Pulmonary artery endothelial cell (primary cell): ENCODE measurements around the gene LRRC8E. TPM values are rescaled to one million over a fixed set of nuclear protein-coding genes. Genes with fewer than 3 reads are reported as not detected.

Experiments
- total RNA-seq: library from RNA; depleted of rRNA; stranded (reverse); fragments of >200 nt; gene quantifications from 2 replicates; pipeline ENCODE4 v1.2.3, GENCODE V29; 2014

The LRRC8E gene
- total RNA-seq, 1 donor from 2014 or later = 2.0 TPM

Other genes starting within 250 kb of the LRRC8E start
- not detected in 2 replicates for gene RETN, start 219.5 kb upstream of the LRRC8E start, total RNA-seq
- not detected in 2 replicates for gene MCEMP1, start 211.4 kb upstream of the LRRC8E start, total RNA-seq
- 121 and 191 TPM in 2 replicates for gene TRAPPC5, start 207.7 kb upstream of the LRRC8E start, total RNA-seq
- gene FCER2, start 186.4 kb upstream of the LRRC8E start, total RNA-seq = not detected in 2 replicates
- not detected in 2 replicates for gene CLEC4G, start 156.4 kb upstream of the LRRC8E start, total RNA-seq
- gene CD209, start 141.0 kb upstream of the LRRC8E start, total RNA-seq = not detected in 2 replicates
- gene CLEC4M, start 125.3 kb upstream of the LRRC8E start, total RNA-seq = 0.07 and 0.21 TPM in 2 replicates
- gene EVI5L, start 58.3 kb upstream of the LRRC8E start, total RNA-seq = 11.7 and 13.9 TPM in 2 replicates
- gene PRR36, start 14.1 kb upstream of the LRRC8E start, total RNA-seq = 0.07 TPM in 1 of 2 replicates, not detected in the other
- gene MAP2K7, start 15.4 kb downstream of the LRRC8E start, total RNA-seq = 8.8 and 11.6 TPM in 2 replicates
- gene TGFBR3L, start 26.3 kb downstream of the LRRC8E start, total RNA-seq = 0.53 and 0.73 TPM in 2 replicates
- gene SNAPC2, start 31.8 kb downstream of the LRRC8E start, total RNA-seq = 15.0 and 20.8 TPM in 2 replicates
- 3.1 and 8.2 TPM in 2 replicates for gene CTXN1, start 37.6 kb downstream of the LRRC8E start, total RNA-seq
- gene TIMM44, start 55.2 kb downstream of the LRRC8E start, total RNA-seq = 44.0 and 51.6 TPM in 2 replicates
- gene ELAVL1, start 117.1 kb downstream of the LRRC8E start, total RNA-seq = 65.6 and 90.6 TPM in 2 replicates
- not detected in 2 replicates for gene CCL25, start 164.2 kb downstream of the LRRC8E start, total RNA-seq